GM18511 (cell line): ENCODE data around the gene MIS12.

ENCODE experiments used
- ATAC-seq: cut with Tn5 transposase; IDR thresholded peaks from one replicate; pipeline ENCODE4 v1.9.1; 2021; ENCODE audit warnings: mild to moderate bottlenecking, moderate library complexity; ENCODE audit not compliant: unreplicated experiment

The MIS12 gene, protein sequence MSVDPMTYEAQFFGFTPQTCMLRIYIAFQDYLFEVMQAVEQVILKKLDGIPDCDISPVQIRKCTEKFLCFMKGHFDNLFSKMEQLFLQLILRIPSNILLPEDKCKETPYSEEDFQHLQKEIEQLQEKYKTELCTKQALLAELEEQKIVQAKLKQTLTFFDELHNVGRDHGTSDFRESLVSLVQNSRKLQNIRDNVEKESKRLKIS

DNA sequence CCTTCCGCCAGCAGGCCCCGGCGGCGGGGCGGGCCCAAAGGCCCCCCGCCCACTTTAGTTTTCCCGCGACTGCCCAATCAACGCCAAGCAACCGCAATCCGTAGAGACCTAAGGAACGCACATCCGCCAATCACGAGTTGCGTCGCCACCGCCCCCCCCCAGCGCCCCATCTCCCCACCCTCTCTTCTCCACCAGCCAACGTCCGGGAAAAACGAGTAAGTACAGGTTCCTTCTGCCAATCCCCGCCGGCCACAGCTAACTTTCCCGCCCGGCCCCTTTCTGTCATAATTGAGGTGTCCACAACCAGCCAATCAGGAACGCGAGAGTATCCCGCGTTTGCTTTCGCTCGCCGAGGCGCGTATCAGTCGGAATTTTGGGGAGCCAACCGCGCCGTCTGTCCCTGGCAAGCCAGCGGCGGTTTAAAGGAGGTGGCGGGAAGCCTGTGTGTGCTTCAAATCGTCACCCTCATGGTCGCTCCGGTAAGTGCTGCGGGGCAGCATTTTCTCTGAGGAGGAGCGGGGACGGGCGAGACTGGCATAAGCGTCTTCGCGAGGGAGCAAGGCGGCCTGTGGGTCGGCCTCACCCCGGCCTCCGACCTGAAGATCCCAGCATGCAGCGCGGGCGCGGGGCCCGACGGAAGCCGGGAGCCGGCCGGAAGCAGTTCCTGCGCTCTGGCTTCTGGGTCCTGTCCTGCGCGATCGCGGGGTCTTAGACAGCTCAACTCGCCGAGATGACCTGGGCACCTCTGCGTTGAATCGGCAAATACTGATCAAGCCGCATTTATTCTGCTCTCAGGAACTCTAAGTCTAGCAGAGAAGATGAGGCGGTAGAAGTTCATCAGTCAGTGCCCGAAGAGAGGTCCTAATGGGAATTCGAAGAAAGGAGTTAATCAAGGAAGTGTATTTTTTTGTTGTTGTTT lies at the start of gene MIS12:
MIS12 (plus strand) TSS at position 361 of the 919 bp plus-strand sequence. CDS start 2,297 bp downstream, outside the sequence.
- ATAC-seq, result peak; percentile 84

DNA sequence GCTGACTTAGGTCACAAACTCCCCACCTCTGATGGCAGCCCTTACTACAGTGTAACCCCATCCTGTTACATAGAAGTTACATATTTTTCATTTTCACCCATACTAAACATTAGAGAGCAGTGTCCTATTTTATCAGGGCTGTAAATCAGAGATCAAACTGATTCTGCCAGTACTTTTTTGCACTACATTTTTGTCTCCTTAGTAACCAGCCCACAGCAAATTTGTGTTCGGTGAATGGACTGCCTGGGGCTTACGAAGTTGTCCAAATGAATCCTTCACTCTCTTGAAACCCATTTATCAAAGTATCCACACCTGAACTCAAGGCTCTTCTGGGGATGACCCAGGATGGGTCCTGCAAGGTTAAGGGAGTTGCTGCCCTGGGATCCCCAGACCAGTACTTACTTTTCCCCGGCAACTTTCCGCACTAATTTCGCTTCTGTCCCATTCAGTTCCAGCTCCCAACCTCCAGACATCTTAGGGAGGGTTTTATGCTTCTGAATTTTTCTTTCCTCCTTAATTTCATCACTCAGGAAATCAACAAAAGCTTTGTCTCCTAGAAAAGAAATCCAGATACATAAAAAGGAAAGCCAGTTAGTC lies 48.5 kb upstream of the MIS12 start:
- no peak for ATAC-seq

DNA sequence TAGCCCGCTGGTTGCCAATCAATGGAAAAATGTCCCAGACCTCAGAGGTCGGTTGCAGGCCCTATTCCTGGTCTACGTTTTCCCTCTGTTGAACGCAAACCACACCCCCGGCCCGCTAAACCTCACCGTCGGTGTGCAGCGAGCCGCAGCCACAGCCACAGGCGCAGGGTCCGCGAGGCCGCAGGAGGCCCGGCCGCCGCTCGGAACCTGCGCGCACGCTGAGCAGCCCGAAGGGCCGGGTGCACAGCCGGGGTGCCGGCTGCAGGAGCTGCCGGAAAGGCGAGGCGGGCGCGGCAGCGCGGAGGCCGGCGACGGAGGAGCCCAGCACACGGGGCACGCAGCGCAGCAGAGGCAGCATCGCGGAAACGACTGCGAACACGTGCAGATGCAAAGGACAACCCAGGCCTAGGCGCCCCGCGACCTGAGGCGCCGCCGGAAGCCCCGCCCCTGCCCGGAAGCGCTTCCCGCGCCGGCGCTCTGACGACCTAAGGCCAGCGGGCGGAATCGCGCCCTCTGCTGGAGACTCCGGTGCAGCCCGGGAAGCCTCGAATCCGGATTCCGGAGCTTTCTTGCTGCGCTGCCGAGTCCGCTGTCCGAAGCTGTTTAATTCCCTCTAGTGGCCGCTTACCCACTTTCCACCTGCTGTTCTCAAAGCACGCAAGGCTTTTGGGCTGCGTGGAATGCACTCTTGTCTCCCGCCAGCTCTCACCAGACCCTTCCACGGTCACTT lies 47.5 kb upstream of the MIS12 start, which contains the start of gene C1QBP:
C1QBP (minus strand) TSS at position 440 of the 730 bp plus-strand sequence; CDS start at position 358, 82 bp downstream.
- peak; percentile 73 for ATAC-seq

- ATAC-seq, result no peak
These were observed 47.0 kb upstream of the MIS12 start for GRCh38 chr17:5439446-5439764.

DNA sequence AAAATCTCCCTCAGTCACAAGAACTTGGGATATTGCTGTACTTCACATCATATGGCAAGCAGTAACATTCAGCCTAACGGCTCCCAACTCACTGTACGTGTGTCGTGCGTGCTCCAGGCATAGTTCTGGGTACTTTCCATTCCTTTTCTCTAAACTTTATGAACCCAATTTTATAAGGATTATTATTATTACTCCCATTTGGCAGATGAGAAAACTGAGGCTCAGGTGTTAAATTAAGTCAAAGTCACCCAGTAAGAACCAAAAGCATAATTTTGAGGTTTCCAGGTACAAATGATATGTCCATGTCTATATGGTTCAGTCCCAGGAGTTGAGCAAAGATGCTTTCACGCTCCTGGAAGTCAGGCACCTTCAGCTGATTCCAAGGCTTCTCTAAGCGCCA lies 42.6 kb upstream of the MIS12 start:
- no peak for ATAC-seq

GRCh38 chr17:5444209-5444608 lies 42.2 kb upstream of the MIS12 start:
- no peak for ATAC-seq

DNA sequence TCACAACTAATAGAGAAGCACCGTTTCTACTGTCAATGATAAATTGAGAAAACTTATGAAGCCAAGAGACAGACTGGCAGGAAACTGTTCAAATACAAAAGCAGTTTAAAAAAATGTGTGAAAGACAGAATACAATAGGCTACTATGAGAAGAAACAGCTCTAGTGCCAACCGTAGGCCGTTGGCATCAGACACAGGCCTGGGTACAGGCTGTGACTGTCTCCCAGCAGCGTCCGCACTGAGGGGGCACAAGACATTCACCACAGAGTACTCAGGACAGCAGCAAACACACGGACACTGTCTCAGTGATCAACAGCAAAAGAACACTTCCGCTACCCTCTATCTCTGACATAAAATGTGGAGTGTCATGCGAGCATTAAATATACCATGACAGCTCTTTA lies 39.6 kb upstream of the MIS12 start:
- ATAC-seq, result no peak

GRCh38 chr17:5464717-5465507 lies 21.5 kb upstream of the MIS12 start:
- no peak for ATAC-seq

DNA sequence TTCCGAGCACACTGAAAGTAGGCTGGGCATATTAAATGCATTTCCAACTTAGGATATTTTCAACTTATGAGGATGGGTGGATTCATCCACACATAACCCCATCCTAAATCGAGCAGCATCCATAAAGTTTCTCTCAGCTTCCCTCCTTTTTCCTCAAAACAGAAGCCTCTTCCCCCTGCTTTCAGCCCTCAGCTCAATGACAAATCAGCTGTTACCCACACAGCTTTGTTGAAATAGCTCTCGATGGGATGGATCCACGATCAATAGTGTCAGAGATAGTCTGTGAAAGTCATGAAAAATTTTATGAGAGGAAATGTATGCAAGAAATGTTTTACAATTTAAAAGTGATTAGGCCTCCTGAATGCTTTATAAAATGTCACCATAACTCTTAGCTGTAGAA lies 20.1 kb upstream of the MIS12 start:
- no peak for ATAC-seq

- no peak for ATAC-seq
These were observed 18.9 kb upstream of the MIS12 start for GRCh38 chr17:5467416-5467815.

GRCh38 chr17:5468075-5468473 lies 18.3 kb upstream of the MIS12 start:
- no peak for ATAC-seq

GRCh38 chr17:5472511-5472910 lies 13.9 kb upstream of the MIS12 start:
- ATAC-seq, result no peak

DNA sequence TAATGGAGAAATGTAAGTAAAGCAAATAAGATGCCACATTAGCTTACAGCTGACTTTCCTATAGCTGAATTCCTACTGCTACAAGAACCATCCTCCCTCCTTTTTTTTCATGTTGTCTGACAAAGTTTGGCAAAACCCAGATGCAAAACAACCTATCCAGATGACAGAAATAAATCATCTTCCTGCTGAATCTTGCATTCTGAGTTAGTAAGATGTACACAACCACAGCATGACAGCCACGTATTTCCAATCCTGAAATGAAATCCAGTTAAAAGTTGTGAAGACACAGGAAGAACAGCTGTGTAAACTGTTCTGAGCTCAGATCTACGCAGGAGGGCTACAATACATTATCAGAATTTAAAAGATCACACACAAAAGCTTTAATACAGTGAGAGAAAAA lies 12.5 kb upstream of the MIS12 start:
- no peak for ATAC-seq

- no peak for ATAC-seq
These were observed 7.4 kb upstream of the MIS12 start for GRCh38 chr17:5478992-5479391.

- no peak for ATAC-seq
These were observed 5.4 kb upstream of the MIS12 start for GRCh38 chr17:5480962-5481361.

- ATAC-seq, result no peak
These were observed 4.9 kb upstream of the MIS12 start for GRCh38 chr17:5481451-5481850.

DNA sequence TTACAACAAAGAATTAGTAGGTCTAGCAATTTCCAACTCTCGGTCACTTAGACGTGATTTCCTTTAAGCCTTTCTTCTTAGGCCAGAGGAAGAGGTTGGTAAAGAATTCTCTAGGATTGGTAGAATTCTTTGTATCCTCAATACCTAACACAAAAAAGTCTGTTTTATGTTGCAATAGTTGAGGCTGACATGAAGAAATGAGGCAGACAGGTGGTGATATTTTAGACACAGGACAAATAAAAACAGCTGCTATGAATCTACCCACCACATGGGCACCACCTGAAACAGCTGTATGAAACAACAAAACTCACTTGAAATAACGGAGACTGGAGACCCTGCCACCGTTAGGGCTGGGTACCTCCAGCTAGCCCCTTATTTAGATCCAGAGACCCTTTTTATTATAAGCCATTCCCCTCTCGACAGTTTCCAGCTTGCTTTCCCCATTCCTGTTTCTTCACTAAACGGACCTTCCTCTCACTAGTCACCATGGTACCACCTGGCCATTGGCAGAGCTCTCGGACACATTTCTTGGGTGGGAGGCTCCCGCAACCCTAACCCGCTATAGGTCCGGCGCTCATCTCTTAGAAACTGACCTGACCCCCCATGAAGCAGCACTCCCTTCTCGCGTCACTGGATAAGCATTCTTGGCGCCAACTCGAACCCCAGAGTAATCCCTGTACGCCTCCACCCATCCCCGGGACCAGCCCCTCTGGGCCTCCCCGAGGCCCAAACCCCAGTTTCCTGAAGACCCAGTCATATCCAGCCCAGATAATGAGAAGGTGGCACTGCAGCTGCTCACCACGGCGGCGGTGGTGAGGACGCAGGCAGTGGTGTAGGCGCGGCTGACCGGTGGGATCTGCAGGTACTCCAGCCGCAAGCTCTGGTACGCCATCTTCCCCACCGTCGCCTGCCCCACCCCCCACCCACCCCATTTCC lies 828 bp upstream of the MIS12 start, which contains the start of gene DERL2:
DERL2 (minus strand) TSS at position 909 of the 936 bp plus-strand sequence; CDS start at position 892, 17 bp downstream.
- peak; percentile 30 for ATAC-seq

GRCh38 chr17:5488752-5489151 lies 2.4 kb downstream of the MIS12 start:
- no peak for ATAC-seq

GRCh38 chr17:5492970-5493369 lies 6.6 kb downstream of the MIS12 start:
- ATAC-seq, result no peak
